C4-2B (cell line): Measurements from ENCODE around the gene TTLL3.
A peak's percentile ranks its signal among the peaks of the same experiment; 100 is the strongest.

Experiments used
- H3K27ac ChIP-seq: fragments of 450-650 bp; 2 replicates; pipeline ENCODE4 v1.5.1; 2017
- CTCF ChIP-seq: fragments of 450-650 bp; conservative IDR thresholded peaks from 2 replicates; pipeline ENCODE4 v1.5.1; 2017; ENCODE audit warnings: mild to moderate bottlenecking
- ZFX ChIP-seq: fragments of 450-650 bp; IDR thresholded peaks from 2 replicates; pipeline ENCODE4 v1.6.1; 2017

Gene TTLL3

GRCh38 chr3:9809615-9810432 lies at the start of gene TTLL3:
Gene TTLL3 (plus strand): TSS chr3:9810262. CDS start chr3:9810662, 400 bp downstream.
- TF ChIP-seq CTCF = no peak
- TF ChIP-seq ZFX = no peak
- H3K27ac ChIP-seq = peak within 1 kb of the TSS; percentile 70

- TF ChIP-seq ZFX (no peak), CTCF (no peak)
- no peak overlapping the region for H3K27ac ChIP-seq
Measured at GRCh38 chr3:9760779-9761505, 49.1 kb upstream of the TTLL3 start.

- no peak overlapping the region for H3K27ac ChIP-seq
- TF ChIP-seq CTCF (no peak), ZFX (no peak)
Measured at GRCh38 chr3:9761919-9762318, 48.1 kb upstream of the TTLL3 start.

GRCh38 chr3:9762871-9763270 lies 47.2 kb upstream of the TTLL3 start:
- no peak overlapping the region for H3K27ac ChIP-seq
- TF ChIP-seq CTCF = no peak
- no peak for TF ChIP-seq ZFX

- TF ChIP-seq ZFX = no peak
- no peak for TF ChIP-seq CTCF
Measured at GRCh38 chr3:9765865-9766264, 44.2 kb upstream of the TTLL3 start.

GRCh38 chr3:9767418-9767817 lies 42.6 kb upstream of the TTLL3 start:
- TF ChIP-seq CTCF (no peak), ZFX (no peak)
- H3K27ac ChIP-seq = no peak overlapping the region

More at GRCh38 chr3:9765865-9766264, 44.2 kb upstream of the TTLL3 start:
- H3K27ac ChIP-seq = no peak overlapping the region
